Islet precursor cell (in vitro differentiated cells): Measurements from ENCODE around the gene PRSS38.
A peak's percentile ranks its signal among the peaks of the same experiment; 100 is the strongest.

Source experiments
- DNase-seq: peaks from one replicate; pipeline ENCODE4 v3.0.0-alpha.2; 2018

Gene PRSS38

GRCh38 chr1:227793948-227794816, 21.3 kb upstream of the PRSS38 start:
- peak; percentile 94 for DNase-seq

GRCh38 chr1:227794817-227795192, 20.7 kb upstream of the PRSS38 start:
- peak; percentile 58 for DNase-seq

- DNase-seq = no peak
These were observed 19.7 kb upstream of the PRSS38 start for GRCh38 chr1:227795732-227796131.

- no peak for DNase-seq
These were observed 19.0 kb upstream of the PRSS38 start for GRCh38 chr1:227796359-227796915.

- DNase-seq = no peak
These were observed 18.3 kb upstream of the PRSS38 start for GRCh38 chr1:227797144-227797543.

GRCh38 chr1:227797625-227798024, 17.9 kb upstream of the PRSS38 start:
- no peak for DNase-seq

- DNase-seq = no peak
These were observed 17.2 kb upstream of the PRSS38 start for GRCh38 chr1:227798078-227798802.

GRCh38 chr1:227799756-227800155, 15.7 kb upstream of the PRSS38 start:
- DNase-seq = no peak

- DNase-seq = no peak
These were observed 11.5 kb upstream of the PRSS38 start for GRCh38 chr1:227803933-227804332.

- DNase-seq = no peak
These were observed 9.8 kb upstream of the PRSS38 start for GRCh38 chr1:227805606-227806197.

GRCh38 chr1:227808566-227808965, 6.9 kb upstream of the PRSS38 start:
- no peak for DNase-seq

GRCh38 chr1:227809026-227809425, 6.4 kb upstream of the PRSS38 start:
- no peak for DNase-seq

- DNase-seq = no peak
These were observed 1.5 kb upstream of the PRSS38 start for GRCh38 chr1:227813962-227814361.

GRCh38 chr1:227816750-227817446, 1.4 kb downstream of the PRSS38 start:
- no peak for DNase-seq

GRCh38 chr1:227823537-227823936, 8.1 kb downstream of the PRSS38 start:
- DNase-seq = no peak

GRCh38 chr1:227824204-227824603, 8.7 kb downstream of the PRSS38 start:
- DNase-seq = no peak

GRCh38 chr1:227828786-227829185, 13.3 kb downstream of the PRSS38 start:
- DNase-seq = no peak

- no peak for DNase-seq
These were observed 22.7 kb downstream of the PRSS38 start for GRCh38 chr1:227838181-227838580.

GRCh38 chr1:227841096-227841495, 25.6 kb downstream of the PRSS38 start:
- DNase-seq = no peak

GRCh38 chr1:227844320-227845146, 29.1 kb downstream of the PRSS38 start:
- DNase-seq = no peak

GRCh38 chr1:227845147-227845458, 29.6 kb downstream of the PRSS38 start:
- no peak for DNase-seq

GRCh38 chr1:227845519-227845918, 30.0 kb downstream of the PRSS38 start:
- DNase-seq = no peak
